ENCODE measurements around the gene IRF2.

The IRF2 gene

GRCh38 chr4:184450045-184450444 is 24.3 kb downstream of the IRF2 start:
- DNase-seq, result no peak

GRCh38 chr4:184448821-184449220 is 25.5 kb downstream of the IRF2 start:
- DNase-seq, result peak; percentile 41

- no peak for DNase-seq
Measured at GRCh38 chr4:184448141-184448540, 26.2 kb downstream of the IRF2 start.

- no peak for DNase-seq
Measured at GRCh38 chr4:184447664-184448063, 26.7 kb downstream of the IRF2 start.

- peak; percentile 50 for DNase-seq
Measured at GRCh38 chr4:184446132-184446658, 28.2 kb downstream of the IRF2 start.

- DNase-seq, result peak; percentile 65
Measured at GRCh38 chr4:184444953-184445309, 29.4 kb downstream of the IRF2 start.

- no peak for DNase-seq
Measured at GRCh38 chr4:184444215-184444952, 30.0 kb downstream of the IRF2 start.

- no peak for DNase-seq
Measured at GRCh38 chr4:184443318-184443717, 31.0 kb downstream of the IRF2 start.

GRCh38 chr4:184442314-184442635 is 32.1 kb downstream of the IRF2 start:
- DNase-seq, result no peak

GRCh38 chr4:184441461-184442313 is 32.7 kb downstream of the IRF2 start:
- no peak for DNase-seq

GRCh38 chr4:184440595-184441358 is 33.6 kb downstream of the IRF2 start:
- DNase-seq, result no peak

- DNase-seq, result no peak
Measured at GRCh38 chr4:184439856-184440594, 34.3 kb downstream of the IRF2 start.

- no peak for DNase-seq
Measured at GRCh38 chr4:184439386-184439785, 35.0 kb downstream of the IRF2 start.

GRCh38 chr4:184438375-184438774 is 36.0 kb downstream of the IRF2 start:
- DNase-seq, result no peak

- DNase-seq, result peak; percentile 68
Measured at GRCh38 chr4:184437565-184438265, 36.6 kb downstream of the IRF2 start.

GRCh38 chr4:184434501-184435066 is 39.8 kb downstream of the IRF2 start:
- DNase-seq, result no peak

- DNase-seq, result no peak
Measured at GRCh38 chr4:184434021-184434420, 40.3 kb downstream of the IRF2 start.

- DNase-seq, result no peak
Measured at GRCh38 chr4:184433258-184433892, 41.0 kb downstream of the IRF2 start.

- DNase-seq, result no peak
Measured at GRCh38 chr4:184432127-184432922, 42.0 kb downstream of the IRF2 start.

GRCh38 chr4:184430163-184430562 is 44.2 kb downstream of the IRF2 start:
- no peak for DNase-seq
